GM18519 (cell line): Measurements from ENCODE around the gene FBRS.
"Not testable (repeated sequence)": the region's sequence is repeated elsewhere in the genome, so short reads cannot be mapped to it uniquely, and the experiment has no call there.

Experiments
- ATAC-seq: cut with Tn5 transposase; IDR thresholded peaks from one replicate; pipeline ENCODE4 v1.9.1; 2021; ENCODE audit warnings: mild to moderate bottlenecking, moderate library complexity; ENCODE audit not compliant: unreplicated experiment, low FRiP score

FBRS gene

GRCh38 chr16:30663038-30663437 lies 4.8 kb downstream of the FBRS start:
- ATAC-seq: no peak

- ATAC-seq: no peak
These were observed 5.6 kb downstream of the FBRS start for GRCh38 chr16:30663820-30664219.

DNA sequence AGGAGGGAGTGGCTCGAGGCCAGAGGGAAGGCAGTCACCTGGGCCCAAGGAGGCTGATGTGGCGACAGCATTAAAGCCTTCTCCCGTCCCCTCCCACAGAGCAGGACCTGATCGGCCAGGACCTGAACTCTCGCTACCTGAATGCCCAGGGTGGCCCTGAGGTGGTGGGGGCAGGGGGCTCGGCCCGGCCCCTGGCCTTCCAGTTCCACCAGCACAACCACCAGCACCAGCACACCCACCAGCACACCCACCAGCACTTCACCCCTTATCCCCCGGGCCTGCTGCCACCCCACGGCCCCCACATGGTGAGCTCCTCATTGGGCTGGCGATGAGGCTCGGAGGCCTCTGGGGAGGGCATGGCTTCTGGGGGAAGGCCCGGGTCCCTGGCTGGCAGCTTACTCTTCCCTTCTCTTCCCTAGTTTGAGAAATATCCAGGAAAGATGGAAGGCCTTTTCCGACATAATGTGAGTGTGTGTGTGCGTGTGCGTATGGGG lies 6.4 kb downstream of the FBRS start:
- no peak for ATAC-seq

DNA sequence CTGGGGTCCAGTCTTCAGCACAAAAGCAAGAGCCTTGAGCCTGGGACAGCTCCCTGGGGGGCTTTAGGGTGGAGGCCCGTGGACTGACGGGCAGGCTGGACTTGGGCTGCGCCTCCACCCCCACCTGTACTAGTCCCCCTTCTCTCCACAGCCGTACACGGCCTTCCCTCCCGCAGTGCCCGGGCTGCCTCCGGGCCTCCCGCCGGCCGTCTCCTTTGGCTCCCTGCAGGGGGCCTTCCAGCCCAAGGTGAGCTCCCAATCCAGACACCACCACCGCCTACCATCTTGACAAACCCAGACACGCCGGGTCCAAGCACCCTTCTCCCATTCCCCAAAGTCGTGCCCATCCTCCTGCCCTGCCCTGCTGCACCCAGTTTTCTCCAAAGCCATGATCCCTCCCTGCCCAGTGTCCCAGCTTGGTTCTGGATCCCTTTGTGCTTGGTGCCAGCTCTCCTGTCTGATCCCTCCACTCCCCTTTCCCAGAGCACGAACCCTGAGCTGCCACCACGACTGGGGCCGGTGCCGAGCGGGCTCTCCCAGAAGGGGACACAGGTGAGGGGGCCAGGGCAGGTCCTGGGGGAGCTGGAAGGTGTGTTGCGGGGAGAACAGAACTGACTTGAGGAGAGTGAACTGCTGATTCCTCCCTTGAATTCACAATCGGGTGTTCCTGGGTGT lies 7.1 kb downstream of the FBRS start:
- no peak for ATAC-seq

DNA sequence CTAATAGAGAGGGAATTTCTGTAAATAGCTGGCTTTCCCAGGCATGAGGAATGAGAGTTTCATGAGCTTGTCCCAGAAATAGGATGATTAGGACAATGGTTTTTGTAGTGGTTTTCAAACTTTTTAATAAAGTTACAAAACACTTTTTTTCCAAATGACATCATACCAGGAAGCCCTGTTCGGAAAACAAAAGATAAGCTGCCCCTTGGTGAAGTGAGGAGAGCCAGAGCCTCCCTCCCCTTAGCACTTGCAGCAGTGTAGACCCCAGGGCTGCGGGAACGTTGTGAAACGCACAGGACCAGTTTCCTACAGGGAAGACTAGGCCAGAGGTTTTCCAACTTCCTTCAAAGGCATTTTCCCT lies 7.6 kb downstream of the FBRS start:
- no peak for ATAC-seq

DNA sequence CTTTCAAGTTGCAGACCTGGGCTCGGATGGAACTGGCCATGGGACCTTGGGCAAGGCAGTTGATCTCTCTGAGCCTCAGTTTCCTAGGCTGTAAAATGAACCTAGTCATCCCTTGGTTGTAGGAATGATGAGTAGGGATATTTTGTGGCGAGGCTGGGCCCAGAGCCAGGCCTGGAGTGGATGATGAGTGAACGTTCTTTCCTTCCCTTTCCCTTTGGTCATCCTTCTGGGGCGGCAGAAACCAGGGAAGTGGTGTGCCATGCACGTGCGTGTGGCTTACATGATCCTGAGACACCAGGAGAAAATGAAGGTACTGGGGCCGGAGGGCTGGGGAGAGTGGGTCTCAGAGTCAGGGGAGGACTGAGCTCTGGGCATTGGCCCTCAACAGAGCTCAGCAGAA lies 8.4 kb downstream of the FBRS start:
- no peak for ATAC-seq

DNA sequence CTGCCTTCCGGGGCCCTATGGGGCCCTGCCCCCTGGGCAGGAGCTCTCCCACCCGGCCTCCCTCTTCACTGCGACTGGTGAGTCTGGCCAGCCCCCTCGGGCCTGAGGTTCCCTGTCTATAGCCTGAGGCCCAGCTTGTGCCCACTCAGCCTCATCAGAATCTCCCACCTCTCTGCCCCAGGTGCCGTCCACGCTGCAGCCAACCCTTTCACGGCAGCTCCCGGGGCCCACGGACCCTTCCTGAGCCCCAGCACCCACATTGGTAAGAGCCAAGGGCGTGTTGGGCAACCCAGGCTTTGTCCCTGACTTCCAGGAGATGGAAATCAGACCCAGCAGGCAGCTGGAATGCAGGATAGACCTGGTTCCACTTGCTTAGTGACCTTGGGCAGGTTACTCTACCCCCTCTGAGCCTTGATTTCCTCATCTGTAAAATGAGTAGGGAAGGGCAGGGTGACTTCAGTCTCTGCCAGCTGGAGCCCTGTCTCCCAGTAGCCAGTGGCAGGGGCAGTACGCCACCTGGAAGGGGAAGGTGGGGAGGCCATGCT lies 9.2 kb downstream of the FBRS start:
- no peak for ATAC-seq

GRCh38 chr16:30668393-30668792 lies 10.2 kb downstream of the FBRS start:
- ATAC-seq: no peak

DNA sequence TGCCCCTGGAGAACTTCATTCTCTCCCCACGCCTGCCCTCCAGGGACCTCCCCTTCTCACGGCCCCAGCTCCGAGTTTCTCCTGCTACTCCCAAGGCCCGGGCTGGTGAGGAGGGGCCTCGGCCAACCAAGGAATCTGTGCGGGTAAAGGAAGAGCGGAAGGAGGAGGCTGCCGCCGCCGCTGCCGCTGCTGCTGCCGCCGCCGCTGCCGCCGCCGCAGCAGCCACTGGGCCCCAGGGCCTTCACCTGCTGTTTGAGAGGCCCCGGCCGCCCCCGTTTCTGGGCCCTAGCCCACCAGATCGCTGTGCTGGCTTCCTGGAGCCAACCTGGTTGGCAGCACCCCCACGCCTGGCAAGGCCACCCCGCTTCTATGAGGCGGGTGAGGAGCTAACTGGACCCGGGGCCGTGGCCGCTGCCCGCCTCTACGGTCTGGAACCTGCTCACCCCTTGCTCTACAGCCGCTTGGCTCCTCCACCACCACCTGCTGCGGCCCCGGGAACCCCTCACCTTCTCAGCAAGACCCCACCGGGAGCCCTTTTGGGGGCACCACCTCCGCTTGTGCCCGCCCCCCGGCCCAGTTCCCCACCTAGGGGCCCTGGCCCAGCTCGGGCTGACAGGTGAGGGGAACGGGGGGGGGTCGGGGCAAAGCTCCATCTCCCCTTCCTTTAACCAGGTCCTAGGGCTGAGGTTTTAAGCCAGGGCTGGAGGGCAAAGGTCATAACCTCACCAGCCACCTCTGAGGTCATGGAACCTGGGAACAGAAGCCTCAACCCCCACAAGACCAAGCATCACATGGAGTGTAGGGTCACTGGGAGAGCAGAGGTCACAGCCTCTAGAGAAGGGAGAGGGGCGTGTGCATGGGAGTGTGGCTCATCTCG lies 11.0 kb downstream of the FBRS start:
- no peak for ATAC-seq

GRCh38 chr16:30669903-30670824 lies 11.9 kb downstream of the FBRS start:
- no peak for ATAC-seq

DNA sequence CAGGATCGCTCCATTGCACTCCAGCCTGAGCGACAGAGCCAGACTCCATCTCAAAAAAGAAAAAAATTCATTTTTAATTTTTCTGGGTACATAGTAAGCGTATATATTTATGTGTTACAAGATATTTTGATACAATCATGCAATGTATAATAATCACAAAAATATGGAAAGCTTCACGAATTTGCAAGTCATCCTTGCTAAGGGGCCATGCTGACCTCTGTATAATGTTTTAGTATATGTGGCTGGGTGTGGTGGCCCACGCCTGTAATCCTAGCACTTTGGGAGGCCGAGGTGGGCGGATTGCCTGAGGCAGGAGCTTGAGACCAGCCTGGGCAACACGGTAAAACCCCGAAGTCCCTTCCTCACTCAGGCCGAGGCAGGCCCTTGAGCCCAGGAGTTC lies 16.9 kb downstream of the FBRS start:
- no peak for ATAC-seq

DNA sequence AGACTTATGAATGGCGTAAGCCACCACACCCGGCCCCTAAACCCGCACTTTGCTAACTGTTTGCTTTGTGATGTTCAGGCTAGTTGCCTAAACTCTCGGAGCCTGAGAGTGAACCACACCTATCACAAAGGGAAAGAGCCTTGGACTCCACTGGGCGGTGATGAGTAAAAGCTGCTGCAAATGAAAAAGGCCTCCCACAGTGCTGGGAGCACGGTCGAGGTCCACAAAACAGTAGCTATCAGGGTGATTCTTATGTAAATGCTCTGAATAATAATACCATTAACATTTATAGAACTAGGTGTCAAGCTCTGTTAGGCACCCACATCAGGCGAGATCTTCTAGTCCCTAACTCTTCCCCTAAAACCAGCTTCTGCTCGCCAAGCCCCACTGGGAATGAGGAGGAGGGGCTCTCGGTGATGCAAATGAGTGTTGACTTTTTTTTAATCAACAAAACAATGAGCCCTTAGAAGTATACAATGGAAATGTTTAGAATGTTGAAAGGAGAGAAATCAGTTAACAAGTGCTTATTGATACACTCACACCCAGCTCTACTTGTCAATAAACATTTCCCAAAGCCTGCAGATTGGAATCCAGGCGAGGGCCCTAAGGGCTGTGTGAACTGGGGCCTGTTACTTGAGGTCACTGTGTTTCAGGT lies 19.8 kb downstream of the FBRS start:
- ATAC-seq: no peak

- no peak for ATAC-seq
These were observed 20.3 kb downstream of the FBRS start for GRCh38 chr16:30678586-30678970.

DNA sequence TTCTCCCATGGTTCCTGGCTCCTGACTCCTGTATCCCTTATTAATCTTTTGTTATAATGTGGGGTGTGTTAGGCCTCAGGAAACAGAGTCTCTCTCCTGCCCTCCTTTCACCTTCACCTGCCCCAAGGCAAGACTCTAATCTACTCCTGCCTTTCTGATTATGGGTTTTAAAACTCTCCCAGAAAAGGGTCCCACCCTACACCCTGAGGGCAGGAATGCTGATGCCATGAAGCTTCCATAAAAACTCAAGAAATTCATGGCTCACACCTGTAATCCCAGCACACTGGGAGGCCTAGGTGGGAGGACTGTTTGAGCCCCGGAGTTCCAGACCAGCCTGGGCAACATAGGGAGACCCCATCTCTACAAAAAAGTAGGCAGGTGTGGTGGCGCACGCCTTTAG lies 22.1 kb downstream of the FBRS start:
- no peak for ATAC-seq

- ATAC-seq: no peak
These were observed 30.5 kb downstream of the FBRS start for GRCh38 chr16:30688701-30689100.

DNA sequence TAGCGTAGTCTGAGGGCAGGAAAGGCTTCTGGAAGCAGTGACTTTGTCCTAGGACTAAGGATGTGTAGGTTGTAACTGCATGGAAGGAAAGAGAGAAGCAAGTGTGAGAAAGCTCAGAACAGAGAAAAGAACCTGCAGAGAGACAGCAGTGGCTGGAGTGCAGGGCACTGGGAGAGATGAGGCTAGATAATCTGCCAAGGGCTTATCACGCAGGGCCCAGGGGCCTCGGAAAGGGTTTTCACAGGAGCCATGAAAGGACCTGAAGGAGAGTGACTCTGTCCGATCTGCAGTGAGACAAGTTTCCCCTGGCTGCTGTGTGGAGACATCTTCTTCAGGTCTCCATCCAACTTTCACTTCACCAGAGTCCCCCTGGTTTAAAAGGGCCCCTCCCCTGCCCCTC lies 33.7 kb downstream of the FBRS start:
- ATAC-seq: no peak

GRCh38 chr16:30692396-30693064 lies 34.3 kb downstream of the FBRS start:
- ATAC-seq: no peak

- no peak for ATAC-seq
These were observed 36.9 kb downstream of the FBRS start for GRCh38 chr16:30694926-30695693.

GRCh38 chr16:30696646-30697045 lies 38.4 kb downstream of the FBRS start:
- ATAC-seq: not testable (repeated sequence)
